GM23248 (cell line): ENCODE data around the gene AK5. TPM values are rescaled to one million over a fixed set of nuclear protein-coding genes. Genes with fewer than 3 reads are reported as not detected.

ENCODE experiments used
- DNase-seq: peaks from one replicate; pipeline ENCODE4 v3.0.0-alpha.2; 2015
- H2AFZ ChIP-seq: fragments of 200-600 bp; sonication (generic); 2 replicates; pipeline ENCODE4 v1.6.1; 2016; ENCODE audit warnings: antibody characterized with exemption
- H3F3A ChIP-seq: fragments of 200-600 bp; sonication (generic); 2 replicates; pipeline ENCODE4 v1.6.1; 2016; ENCODE audit warnings: mild to moderate bottlenecking, antibody characterized with exemption, mixed run types; ENCODE audit not compliant: insufficient read depth
- H3K27ac ChIP-seq: fragments of 200-600 bp; sonication (generic); 2 replicates; pipeline ENCODE4 v1.5.1; 2016; ENCODE audit warnings: mild to moderate bottlenecking
- H3K27me3 ChIP-seq: fragments of 200-600 bp; sonication (generic); replicated peaks from 2 replicates; pipeline ENCODE4 v1.6.1; 2016; ENCODE audit warnings: mild to moderate bottlenecking; ENCODE audit not compliant: insufficient read depth
- H3K36me3 ChIP-seq: fragments of 200-600 bp; sonication (generic); 2 replicates; pipeline ENCODE4 v1.6.1; 2016; ENCODE audit warnings: low read depth, mild to moderate bottlenecking
- H3K4me1 ChIP-seq: fragments of 200-600 bp; sonication (generic); 2 replicates; pipeline ENCODE4 v1.6.1; 2016; ENCODE audit warnings: mild to moderate bottlenecking; ENCODE audit not compliant: insufficient read depth
- H3K4me2 ChIP-seq: fragments of 200-600 bp; sonication (generic); one replicate; pipeline ENCODE4 v1.6.1; 2016; ENCODE audit warnings: mild to moderate bottlenecking; ENCODE audit not compliant: unreplicated experiment
- H3K4me3 ChIP-seq: fragments of 200-600 bp; sonication (generic); 2 replicates; pipeline ENCODE4 v1.5.1; 2016; ENCODE audit warnings: mild to moderate bottlenecking
- H3K79me2 ChIP-seq: fragments of 200-600 bp; sonication (generic); 2 replicates; pipeline ENCODE4 v1.6.1; 2016; ENCODE audit warnings: mild to moderate bottlenecking; ENCODE audit not compliant: insufficient read depth
- H3K9ac ChIP-seq: fragments of 200-600 bp; sonication (generic); 2 replicates; pipeline ENCODE4 v1.6.1; 2016; ENCODE audit warnings: mild to moderate bottlenecking
- H3K9me2 ChIP-seq: fragments of 200-600 bp; sonication (generic); 2 replicates; pipeline ENCODE4 v1.6.1; 2016; ENCODE audit warnings: mixed run types, mild to moderate bottlenecking, moderate library complexity; ENCODE audit not compliant: insufficient read depth
- H3K9me3 ChIP-seq: fragments of 200-600 bp; sonication (generic); one replicate; pipeline ENCODE4 v1.6.1; 2017; ENCODE audit warnings: low read depth
- H4K20me1 ChIP-seq: fragments of 200-600 bp; sonication (generic); 2 replicates; pipeline ENCODE4 v1.6.0; 2016; ENCODE audit not compliant: insufficient read depth
- EZH2 ChIP-seq: fragments of 200-600 bp; sonication (generic); IDR thresholded peaks from 2 replicates; pipeline ENCODE4 v1.6.1; 2018; ENCODE audit warnings: antibody characterized with exemption, mild to moderate bottlenecking; ENCODE audit not compliant: insufficient read depth, poor library complexity, severe bottlenecking
- EZH2phosphoT487 ChIP-seq: fragments of 200-600 bp; sonication (generic); IDR thresholded peaks from 2 replicates; pipeline ENCODE4 v1.6.1; 2018; ENCODE audit warnings: antibody characterized with exemption, moderate library complexity, mild to moderate bottlenecking, low read depth; ENCODE audit not compliant: insufficient read depth
- WGBS, 2 experiments: methylation state at CpG; one replicate each; pipeline ENCODE4 v1.1.6; 2015 to 2017; ENCODE audit warnings: low lambda C conversion rate in 2 of 2, low coverage in 1 of 2; ENCODE audit errors: missing lambda C conversion rate in 2 of 2; 5-methylcytosine and 5-hydroxymethylcytosine counted together
- in situ Hi-C: fragments of 300-500 bp; cut with MboI; formaldehyde crosslinking; loops from 2 replicates; pipeline ENCODE4 v1.15.0; 2020
- polyA plus RNA-seq: library from polyadenylated mRNA; unstranded; fragments of >200 nt; fragmentation: Nextera tagmentation; extraction: Ambion mirVana; gene quantifications from 2 replicates; pipeline ENCODE4 v1.2.1, GENCODE V29; 2016
- total RNA-seq: library from RNA; depleted of rRNA; stranded (reverse); fragments of >200 nt; shearing (Covaris generic); gene quantifications from 2 replicates; pipeline ENCODE4 v1.2.3, GENCODE V29; 2014

Gene AK5
- total and polyA plus RNA-seq, 2 experiments from 2014 or later, result 65.3 to 78.8 TPM

DNA sequence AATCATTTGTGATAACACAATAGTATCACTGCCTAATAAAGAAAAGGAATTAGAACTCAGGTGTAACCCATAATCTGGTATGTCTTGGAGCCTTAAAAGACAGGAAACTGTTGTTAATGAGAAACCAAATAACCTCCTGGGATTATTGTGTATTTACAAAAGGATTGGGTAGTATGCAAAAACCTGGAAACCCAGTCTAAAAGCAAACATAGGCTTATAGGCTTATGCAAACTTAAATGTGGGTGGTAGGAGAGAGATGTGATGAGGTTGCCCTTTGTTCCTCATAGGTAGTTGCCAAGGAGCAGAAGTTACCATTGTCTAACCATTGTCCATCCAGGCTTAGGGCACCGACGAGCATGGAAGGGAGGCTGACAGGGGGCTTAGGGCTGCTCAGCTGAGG, 165.8 kb downstream of the AK5 start:
- H4K20me1 ChIP-seq, result no peaks in the 10 kb centered on the region
- no peak overlapping the region for H3K4me3 ChIP-seq
- H3K9me3 ChIP-seq, result no peaks in the 10 kb centered on the region
- H3F3A ChIP-seq, result peaks cover 7% of the 10 kb centered on the region; the same call in 1 of the 2 replicates
- WGBS, 2 experiments, result 97 to 100% methylated on average over 2 of the region's 2 CpGs
- TF ChIP-seq EZH2phosphoT487 (no peak), EZH2 (no peak)
- no peaks in the 10 kb centered on the region for H3K36me3 ChIP-seq
- H2AFZ ChIP-seq, result no peak overlapping the region
- in situ Hi-C loops, result no loop called here
- no peaks in the 10 kb centered on the region for H3K27me3 ChIP-seq
- H3K79me2 ChIP-seq, result no peaks in the 10 kb centered on the region
- H3K4me1 ChIP-seq, result peaks cover 11% of the 10 kb centered on the region; the same call in 1 of the 2 replicates
- no peaks in the 10 kb centered on the region for H3K9me2 ChIP-seq
- H3K4me2 ChIP-seq, result no peak overlapping the region
- no peak overlapping the region for H3K9ac ChIP-seq
- DNase-seq, result no peak
- no peak overlapping the region for H3K27ac ChIP-seq

DNA sequence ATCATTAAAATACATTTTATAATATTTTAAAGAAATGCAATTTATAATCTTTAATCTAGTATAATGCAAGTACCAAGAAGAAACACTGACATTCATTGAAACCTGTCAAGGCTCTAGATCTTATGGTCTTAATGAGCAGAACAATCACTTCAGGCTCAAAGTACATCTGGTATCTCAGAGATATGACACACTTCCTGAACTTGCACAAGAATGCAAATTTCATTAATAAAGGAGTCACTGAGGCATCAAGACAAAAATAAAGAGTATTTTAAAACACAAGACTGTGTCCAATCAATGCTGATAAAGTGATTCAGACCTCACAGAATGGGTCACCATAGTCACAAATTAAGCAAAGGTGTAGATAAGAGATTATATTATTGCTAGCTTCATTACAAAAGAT, 178.1 kb downstream of the AK5 start:
- no peak overlapping the region for H3K9ac ChIP-seq
- TF ChIP-seq EZH2 (no peak), EZH2phosphoT487 (no peak)
- H3K27me3 ChIP-seq, result no peaks in the 10 kb centered on the region
- no peaks in the 10 kb centered on the region for H3K79me2 ChIP-seq
- no peak overlapping the region for H3K4me2 ChIP-seq
- H3K27ac ChIP-seq, result no peak overlapping the region
- peaks cover 14% of the 10 kb centered on the region for H3F3A ChIP-seq
- H3K4me1 ChIP-seq, result peaks cover 6% of the 10 kb centered on the region
- no peaks in the 10 kb centered on the region for H4K20me1 ChIP-seq
- H3K9me2 ChIP-seq, result no peaks in the 10 kb centered on the region
- in situ Hi-C loops, result no loop called here
- no peak overlapping the region for H3K4me3 ChIP-seq
- DNase-seq, result peak; percentile 33
- no peaks in the 10 kb centered on the region for H3K9me3 ChIP-seq
- H2AFZ ChIP-seq, result no peak overlapping the region
- 0 out of 2 replicates have a peak, but pooled peaks cover 3% of the 10 kb centered on the region for H3K36me3 ChIP-seq

DNA sequence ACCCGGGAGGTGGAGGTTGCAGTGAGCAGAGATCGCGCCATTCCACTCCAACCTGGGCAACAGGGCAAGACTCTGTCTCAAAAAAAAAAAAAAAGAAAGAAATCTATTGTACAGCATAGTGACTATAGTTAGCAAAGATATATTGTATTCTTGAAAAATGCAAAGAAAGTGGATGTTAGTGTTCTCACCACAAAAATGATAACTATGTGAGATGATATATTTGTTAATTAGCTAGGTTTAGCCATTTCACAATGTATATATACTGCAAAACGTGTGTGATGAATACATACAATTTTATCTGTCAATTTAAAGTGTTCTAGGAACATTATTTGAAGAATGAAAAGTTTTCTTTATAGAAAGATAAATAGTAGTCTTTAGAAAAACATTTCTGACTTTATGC, 179.9 kb downstream of the AK5 start:
- Histone ChIP-seq H3K79me2 (no peaks in the 10 kb centered on the region), H3K4me3 (no peak overlapping the region), H3K4me2 (no peak overlapping the region), H3K9me3 (no peaks in the 10 kb centered on the region), H3K27ac (no peak overlapping the region), H3K27me3 (no peaks in the 10 kb centered on the region), H3K36me3 (0 out of 2 replicates have a peak, but pooled peaks cover 3% of the 10 kb centered on the region), H3K9me2 (no peaks in the 10 kb centered on the region), H3K9ac (no peak overlapping the region), H4K20me1 (no peaks in the 10 kb centered on the region), H3K4me1 (peaks cover 6% of the 10 kb centered on the region), H2AFZ (no peak overlapping the region), H3F3A (peaks cover 14% of the 10 kb centered on the region)
- 93 to 95% methylated on average over 4 of the region's 4 CpGs for WGBS, 2 experiments
- DNase-seq, result no peak
- in situ Hi-C loops, result no loop called here
- TF ChIP-seq EZH2 (no peak), EZH2phosphoT487 (no peak)

DNA sequence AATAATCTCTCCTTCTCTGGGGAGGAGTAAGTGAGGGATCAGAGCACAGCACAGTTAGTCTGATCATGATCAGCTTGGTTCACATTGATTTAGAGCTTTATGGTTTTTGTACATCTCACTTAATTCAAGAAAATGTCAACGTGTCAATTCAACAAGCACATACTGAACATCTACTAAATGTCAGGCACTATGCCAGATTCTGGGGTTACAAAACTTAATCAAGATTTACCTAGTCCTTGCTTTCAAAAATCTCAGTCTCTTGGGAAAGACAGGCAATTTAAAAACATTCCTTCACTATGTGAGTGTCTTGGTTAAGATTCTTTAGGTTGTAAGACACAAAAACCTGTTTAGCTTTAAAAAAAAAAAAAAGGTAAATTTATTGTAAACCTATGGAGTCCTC, 181.4 kb downstream of the AK5 start:
- DNase-seq, result no peak
- Histone ChIP-seq H3K9ac (no peak overlapping the region), H3K27ac (no peak overlapping the region), H3K27me3 (no peaks in the 10 kb centered on the region), H3K9me2 (no peaks in the 10 kb centered on the region), H2AFZ (no peak overlapping the region), H3K4me2 (no peak overlapping the region), H3K36me3 (0 out of 2 replicates have a peak, but pooled peaks cover 2% of the 10 kb centered on the region), H3F3A (peaks cover 14% of the 10 kb centered on the region), H3K4me1 (peaks cover 6% of the 10 kb centered on the region), H3K79me2 (no peaks in the 10 kb centered on the region), H3K4me3 (no peak overlapping the region), H4K20me1 (no peaks in the 10 kb centered on the region), H3K9me3 (no peaks in the 10 kb centered on the region)
- no peak for TF ChIP-seq EZH2phosphoT487
- TF ChIP-seq EZH2, result no peak
- WGBS, 2 experiments, result 16 to 26% methylated on average over 1 of the region's 1 CpG
- in situ Hi-C loops, result no loop called here

DNA sequence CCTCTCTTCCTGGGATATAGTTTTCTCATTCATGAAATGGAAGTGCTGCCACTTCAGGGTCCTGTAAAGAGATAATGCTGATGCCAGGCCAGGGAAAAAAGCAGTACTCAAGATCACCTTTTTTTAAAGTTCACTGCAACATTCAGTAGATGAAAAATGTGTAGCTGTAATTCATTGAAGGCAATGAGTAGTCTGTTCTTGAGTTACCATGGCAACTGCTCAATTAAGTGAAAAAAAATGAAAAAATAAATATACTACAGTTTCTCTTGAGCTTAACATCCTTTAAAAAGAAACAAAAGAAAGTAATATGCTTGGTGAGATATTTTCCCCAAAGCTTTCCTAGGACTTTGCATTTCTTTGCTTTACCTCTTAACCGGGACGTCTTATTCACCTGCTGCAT, 183.3 kb downstream of the AK5 start:
- Histone ChIP-seq H3K9me3 (no peaks in the 10 kb centered on the region), H2AFZ (no peak overlapping the region), H3K27me3 (no peaks in the 10 kb centered on the region), H3K9ac (no peak overlapping the region), H3K4me3 (no peak overlapping the region), H3K36me3 (no peaks in the 10 kb centered on the region), H3K4me2 (no peak overlapping the region), H3K79me2 (no peaks in the 10 kb centered on the region), H3K9me2 (no peaks in the 10 kb centered on the region), H3K27ac (no peak overlapping the region), H3K4me1 (peaks cover 1% of the 10 kb centered on the region), H4K20me1 (no peaks in the 10 kb centered on the region), H3F3A (peaks cover 4% of the 10 kb centered on the region; the same call in 1 of the 2 replicates)
- 86 to 89% methylated on average over 2 of the region's 2 CpGs for WGBS, 2 experiments
- TF ChIP-seq EZH2 (no peak), EZH2phosphoT487 (no peak)
- in situ Hi-C loops, result no loop called here
- DNase-seq, result peak; percentile 10
